T1000 (cell line): ENCODE results near the gene ALKBH8.
"Not testable (repeated sequence)": the region's sequence is repeated elsewhere in the genome, so short reads cannot be mapped to it uniquely, and the experiment has no call there.

ENCODE experiments used
- DNase-seq: peaks from one replicate; lab custom pipeline; 2025; ENCODE audit warnings: mixed read lengths; lab: John Stamatoyannopoulos, UW

The ALKBH8 gene, protein sequence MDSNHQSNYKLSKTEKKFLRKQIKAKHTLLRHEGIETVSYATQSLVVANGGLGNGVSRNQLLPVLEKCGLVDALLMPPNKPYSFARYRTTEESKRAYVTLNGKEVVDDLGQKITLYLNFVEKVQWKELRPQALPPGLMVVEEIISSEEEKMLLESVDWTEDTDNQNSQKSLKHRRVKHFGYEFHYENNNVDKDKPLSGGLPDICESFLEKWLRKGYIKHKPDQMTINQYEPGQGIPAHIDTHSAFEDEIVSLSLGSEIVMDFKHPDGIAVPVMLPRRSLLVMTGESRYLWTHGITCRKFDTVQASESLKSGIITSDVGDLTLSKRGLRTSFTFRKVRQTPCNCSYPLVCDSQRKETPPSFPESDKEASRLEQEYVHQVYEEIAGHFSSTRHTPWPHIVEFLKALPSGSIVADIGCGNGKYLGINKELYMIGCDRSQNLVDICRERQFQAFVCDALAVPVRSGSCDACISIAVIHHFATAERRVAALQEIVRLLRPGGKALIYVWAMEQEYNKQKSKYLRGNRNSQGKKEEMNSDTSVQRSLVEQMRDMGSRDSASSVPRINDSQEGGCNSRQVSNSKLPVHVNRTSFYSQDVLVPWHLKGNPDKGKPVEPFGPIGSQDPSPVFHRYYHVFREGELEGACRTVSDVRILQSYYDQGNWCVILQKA

DNA sequence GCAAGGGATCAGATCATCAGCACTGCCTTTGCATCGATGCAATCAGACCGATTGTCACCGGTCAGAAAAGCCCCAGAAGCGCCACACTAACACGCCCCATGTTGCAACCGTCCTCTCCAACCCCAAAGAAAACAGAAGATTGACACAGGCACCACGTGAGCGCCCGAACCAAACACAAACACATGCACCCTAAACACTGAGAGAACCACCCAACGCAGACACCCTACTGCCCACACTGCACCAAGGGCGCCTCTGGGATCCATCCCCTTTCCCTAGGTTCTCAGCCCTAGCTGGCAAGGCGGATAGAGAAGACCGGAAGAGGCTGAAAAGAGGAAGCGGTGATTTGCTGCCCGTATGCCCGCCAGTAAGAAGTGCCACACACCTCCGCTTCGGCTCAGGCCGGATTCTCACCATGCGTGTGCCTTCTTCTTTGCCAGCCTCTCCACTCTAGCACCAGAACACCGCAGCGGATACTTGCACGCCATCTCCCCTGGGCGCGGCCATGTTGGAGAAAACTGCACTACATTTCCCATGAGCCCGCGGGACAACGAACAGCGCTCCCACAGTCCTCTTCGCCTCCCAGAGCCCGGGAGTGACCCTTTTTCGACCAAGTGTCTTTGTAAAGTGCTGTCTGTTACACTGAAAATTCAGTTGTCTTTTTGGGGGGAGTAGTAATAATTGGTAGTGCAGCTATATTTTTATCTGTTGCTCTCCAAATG is at the start of gene ALKBH8:
ALKBH8 (minus strand) TSS at position 517 of the 719 bp plus-strand sequence. CDS start 4,842 bp downstream, outside the sequence.
- DNase-seq: peak; percentile 10

DNA sequence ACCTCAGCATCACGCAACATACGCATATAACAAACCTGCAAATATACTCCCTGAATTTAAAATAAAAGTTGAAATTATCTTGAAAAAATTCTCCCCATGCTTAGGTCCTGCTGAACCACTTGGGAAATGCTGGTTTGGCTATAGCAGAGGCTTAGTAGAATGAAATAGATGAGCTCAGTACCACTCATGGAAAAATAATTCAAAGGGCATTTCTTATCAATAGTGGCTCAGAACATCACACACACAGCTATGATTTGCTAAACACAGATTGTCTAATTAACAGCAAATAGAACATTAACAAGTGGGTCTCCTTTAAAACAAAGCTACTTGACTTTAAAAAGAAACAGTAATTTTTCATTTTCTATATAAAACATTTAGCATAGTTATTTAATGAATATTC is 46.9 kb upstream of the ALKBH8 start:
- DNase-seq: no peak

DNA sequence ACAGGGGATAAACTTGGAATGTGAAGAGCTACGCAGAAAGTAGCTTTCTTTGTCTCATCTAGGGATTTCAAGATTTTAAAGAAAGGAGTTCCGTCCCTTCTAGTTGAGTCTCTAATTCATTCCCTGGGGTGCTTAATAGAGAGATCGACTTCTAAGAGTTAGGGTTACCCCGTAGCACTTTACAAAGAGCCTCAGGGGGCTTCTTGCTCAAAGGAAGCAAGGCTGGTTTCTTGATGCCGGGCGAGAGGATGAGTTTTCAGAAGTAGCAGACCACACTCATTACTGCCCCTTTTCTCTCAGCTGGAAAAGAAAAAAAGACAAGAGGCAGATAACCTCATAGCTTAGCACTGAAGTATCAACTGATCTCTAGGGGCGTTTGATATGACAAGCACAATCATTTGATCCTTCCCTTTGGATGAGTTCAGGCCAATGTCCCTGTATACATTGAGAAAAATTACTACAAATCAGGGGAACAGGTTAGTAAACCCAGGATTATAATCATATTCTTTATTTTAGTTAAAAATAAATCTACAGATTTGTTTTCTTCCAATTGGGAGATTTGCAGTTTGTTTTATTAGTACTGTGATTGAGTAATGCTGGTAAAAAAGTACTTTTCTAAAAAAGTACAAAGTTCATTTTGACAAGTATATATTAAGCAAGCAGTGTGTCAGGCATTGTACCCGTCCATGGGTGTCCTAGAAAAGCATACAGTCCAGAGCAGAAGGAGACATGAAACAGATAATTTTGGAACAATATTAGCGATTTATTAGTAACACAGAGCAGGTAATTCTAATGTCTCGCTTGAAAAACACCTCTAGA is 44.1 kb upstream of the ALKBH8 start:
- DNase-seq: no peak

DNA sequence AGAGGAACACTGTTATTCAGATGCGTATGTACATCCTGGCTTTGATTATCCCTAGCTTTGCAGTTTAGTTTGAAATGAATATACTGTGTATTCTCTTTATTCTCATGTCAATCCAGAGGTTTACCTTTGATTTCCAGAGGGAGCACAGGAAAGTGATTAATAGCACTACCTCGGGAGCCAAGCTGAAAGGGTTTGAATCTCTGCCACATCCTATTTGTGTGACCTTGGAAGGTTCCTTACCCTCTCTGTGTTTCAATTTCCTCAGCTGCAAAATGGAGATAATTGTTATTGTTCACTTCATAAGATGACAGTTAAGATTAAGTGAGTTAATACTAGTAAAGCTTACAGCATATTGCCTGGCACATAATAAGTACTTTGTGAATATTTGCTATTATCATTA is 43.3 kb upstream of the ALKBH8 start:
- DNase-seq: no peak

DNA sequence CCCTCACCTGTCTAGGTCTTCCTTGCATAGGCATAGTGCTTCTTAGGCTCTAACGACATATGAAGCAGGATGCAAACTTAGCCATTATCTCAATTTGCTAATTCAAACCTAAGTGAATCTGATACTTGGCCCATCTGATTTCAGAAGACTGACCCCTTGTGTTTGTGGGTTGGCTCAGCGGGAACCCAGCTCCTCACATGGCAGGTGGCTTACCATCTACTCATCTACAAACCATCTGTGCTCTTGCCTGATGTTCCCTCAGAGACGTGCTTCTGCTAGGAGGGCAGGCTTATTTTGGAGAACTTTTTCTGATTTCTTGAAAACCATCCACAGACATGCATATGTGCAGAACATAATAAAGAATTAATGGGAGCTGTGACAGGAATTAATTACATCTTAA is 40.6 kb upstream of the ALKBH8 start:
- DNase-seq: no peak

DNA sequence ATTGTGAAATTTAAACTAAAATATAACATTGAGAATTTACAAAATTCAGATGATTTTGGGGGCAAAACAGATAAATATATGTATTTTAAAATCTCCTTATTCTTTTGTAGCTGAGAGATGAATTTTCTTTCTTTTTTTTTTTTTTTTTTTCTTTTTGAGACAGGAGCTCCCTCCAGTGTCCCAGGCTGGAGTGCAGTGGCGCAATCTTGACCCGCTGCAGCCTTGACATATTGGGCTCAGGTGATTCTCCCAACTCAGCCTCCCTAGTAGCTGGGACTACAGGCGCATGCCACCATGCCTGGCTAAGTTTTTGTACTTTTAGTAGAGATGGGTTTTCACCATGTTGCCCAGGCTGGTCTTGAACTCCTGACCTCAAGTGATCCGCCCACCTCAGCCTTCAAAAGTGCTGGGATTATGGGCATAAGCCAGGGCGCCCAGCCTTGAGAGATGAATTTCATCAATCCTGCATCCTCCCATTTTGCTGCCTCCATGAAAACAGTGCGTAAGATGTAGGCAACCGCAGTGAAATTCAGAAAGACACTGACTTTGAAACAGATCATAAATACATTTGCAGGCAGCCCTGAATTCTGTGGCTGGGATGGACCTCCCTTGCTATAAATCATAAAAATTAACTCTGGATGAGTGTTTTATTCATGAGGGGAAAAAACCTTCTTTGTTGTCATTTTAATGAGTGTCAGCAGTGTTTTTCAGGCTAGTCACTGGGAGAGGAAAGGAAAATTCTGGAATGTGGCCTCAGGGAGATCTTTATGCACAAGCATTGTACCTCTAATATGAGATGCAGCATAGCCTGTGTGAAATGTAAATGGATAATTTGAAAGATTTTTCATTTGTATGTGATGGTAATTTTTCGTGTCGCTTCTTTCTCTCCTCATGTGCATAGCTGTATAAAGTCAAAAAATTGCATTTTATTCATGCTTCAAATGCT is 39.8 kb upstream of the ALKBH8 start:
- DNase-seq: no peak

DNA sequence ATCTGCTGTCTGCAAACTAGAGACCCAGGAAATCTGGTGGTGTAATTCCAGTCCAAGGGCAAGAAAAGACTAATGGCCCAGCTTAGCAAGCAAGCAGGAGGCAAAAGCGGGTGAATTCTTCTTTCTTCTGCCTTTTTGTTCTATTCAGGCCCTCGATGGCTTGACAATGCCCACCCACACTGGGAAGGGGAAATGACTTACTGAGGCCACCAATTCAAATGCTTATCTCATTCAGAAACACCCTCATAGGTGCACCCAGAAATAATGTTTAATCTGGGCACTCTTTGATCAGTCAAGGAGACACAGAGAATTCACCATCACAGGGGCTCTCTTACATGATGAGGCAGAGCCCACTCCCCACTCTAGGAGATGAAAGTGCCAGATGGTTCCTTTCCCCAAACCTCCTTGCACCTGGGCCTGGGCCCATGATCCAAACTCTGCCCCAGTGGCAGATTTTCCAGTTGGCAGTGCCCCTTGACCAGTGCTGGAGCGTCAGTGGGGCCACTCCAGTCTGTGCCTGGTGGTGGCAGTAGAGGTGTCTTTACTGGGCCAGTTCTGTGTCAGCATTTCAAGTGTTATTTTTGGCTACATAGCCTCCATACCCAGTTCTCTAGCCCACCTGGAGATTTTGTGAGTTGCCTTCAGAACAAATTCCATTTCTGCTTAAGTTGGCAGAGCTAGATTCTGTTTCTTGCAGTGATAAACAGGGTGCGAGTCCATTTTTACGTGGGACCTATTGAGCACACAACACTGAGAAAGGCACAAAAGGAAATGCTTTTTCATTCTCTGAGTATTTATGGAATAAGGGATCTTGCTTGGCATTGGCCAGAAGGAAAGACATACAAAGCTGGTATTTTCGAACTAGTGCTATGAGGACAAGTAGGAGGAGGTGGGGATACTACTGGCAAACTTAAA is 32.9 kb upstream of the ALKBH8 start:
- no peak for DNase-seq

DNA sequence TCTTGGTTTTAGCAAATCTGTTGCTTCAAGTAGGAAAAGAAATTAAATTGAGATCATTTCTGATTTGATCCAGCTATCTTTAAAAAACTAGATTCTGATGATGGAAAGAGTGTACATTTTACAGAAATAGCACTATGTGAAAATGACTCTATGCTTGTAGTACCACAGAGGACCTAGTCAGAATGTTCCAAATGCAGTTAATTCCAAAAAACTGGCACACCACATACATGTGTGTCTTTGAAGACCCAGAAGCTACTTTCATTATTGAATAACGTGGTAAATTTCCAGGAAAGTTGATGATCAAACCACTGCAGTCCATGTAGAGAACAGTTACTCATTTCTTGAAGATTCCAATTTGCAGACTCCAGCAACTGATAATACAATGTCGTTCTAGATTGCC is 29.2 kb upstream of the ALKBH8 start:
- DNase-seq: no peak

DNA sequence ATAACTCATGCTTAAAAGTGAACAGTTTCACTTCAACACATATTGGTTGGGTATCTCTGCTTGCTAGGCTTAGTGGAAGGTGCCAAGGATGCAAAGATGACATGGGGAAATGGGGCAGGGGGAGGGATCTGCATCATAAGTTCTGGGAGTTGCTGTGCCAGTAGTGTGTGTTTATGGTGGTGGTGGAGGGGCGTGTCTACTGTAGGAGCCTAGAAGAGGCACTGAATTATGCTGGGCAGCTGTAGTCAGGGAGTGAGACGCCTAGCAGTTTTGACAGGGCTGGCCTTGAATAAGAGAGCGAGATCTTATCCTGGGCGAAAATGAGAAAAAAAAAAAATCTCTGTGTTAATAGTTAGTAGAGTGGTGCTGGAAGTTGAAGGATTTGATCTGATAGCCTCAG is 28.4 kb upstream of the ALKBH8 start:
- DNase-seq: no peak

DNA sequence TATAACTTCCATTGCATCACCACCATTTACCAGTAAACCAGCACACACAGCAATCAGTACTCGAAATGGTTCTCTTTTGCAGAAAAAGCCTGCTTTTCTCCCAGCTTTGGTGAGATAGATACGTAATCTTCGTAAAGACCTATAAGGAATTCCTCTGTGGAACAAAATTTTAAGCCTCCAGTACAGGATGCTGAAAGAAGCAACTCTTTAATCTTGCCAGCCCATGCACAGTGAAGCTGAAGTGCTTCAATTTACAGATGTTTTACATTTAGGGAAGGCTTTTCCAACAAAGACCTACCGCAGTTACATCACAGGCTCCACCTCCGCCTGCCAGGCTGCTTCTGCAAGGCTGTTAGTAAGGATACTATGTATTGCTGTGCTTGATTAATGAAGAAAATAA is 27.3 kb upstream of the ALKBH8 start:
- no peak for DNase-seq

DNA sequence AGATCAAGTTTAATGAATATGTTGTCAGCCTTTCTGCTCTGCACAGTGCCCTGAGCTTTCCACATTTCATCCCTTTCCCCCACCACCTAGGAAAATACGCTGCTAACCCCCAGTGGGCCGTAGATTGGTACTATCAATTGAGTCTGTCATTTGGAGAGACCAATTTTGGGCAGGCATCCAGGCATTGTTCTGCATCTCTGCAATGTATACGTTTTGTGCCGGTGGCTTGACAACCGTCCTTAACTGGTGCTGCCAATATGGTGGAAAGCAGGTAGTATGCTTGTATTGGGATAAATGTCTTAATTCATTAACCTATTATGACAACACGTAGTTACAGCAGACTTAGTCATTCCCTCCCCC is 26.7 kb upstream of the ALKBH8 start:
- DNase-seq: no peak

DNA sequence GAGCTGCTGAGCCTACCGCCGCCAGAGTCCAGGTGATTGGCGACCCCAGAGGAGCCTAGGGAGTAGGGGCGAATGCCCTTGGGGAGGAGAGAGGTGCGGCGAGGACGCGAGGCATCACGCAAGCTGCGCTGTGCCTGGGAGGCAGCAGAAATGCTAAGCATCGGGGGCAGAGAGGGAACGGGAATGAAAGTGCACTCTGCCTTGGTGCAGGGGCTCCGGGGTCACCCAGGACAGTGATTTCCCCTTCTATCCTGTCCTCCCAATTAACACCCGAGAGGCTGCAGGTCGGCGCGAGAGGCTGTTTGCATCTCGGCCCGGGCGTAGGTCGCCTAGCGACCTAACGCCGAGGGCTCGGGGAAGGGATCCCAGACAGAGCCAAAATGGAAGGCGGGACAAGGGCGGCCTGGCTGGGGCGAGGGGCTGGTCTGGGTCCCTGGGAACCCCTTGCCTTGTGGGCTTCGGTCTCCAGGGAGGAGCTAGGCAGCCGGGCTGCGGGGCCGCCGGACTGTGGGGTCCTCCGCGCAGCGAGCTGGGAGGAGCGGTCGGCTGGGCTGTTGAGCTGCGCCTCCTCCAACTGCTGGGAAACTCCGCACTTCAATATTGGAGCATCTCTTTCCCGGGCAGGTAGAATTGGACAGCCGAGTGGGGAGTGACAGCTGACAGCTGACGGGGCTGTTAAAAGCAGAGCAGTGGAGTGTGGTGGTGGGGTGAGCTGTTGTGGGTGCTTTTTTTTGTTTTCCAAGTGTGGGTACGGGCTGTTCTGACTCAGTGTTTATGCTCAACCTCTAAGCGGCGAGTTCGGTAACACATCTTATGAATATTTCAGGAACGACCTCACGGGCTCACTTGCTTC is 26.1 kb upstream of the ALKBH8 start:
- DNase-seq: no peak

DNA sequence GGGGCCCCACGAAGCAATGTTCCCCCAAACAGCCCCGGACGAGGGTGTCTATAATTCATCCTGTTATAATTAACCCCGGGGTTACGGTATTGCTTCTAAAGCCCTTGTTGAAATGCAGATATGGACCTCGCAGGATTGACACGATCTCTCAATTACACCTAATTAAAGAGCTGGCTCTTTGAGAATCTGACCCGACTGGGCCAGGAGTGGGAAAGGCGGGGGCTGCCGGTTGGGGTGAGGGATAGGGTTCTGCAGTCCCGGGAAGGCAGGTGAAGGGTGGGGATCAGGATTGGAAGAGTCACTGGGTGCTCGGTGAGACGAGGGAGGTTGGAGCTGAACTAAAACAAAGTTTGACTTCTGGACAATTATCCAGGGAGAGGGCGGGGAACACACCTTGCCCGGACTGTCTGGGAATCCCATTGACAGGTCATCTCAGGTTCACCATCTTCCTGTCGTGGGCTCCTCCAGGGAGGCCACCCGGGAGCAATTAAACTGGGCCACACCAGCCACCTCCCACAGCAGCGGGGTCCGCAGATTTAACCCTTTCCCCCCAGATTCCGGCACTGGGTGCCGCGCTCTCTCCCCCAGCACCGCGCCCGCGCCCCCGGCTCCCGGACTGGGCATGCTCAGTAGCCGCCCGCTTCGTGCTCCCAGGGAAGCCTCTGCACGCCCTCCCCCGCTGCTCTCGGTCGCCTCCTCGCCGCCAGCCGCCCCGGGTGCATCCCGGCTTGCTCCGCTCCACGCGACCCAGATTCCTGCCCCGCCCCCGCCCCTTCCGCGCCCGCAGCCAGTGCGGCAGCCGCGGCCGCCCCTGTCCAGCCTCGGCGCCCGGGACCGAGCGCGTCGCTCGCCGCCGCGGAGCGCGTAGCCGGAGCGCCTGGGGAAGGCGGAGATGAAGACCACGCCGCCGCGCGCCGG is 25.2 kb upstream of the ALKBH8 start, which contains the start of gene ELMOD1:
ELMOD1 (plus strand) TSS at position 688 of the 918 bp plus-strand sequence. CDS start 27,043 bp downstream, outside the sequence.
- peak; percentile 6 for DNase-seq

DNA sequence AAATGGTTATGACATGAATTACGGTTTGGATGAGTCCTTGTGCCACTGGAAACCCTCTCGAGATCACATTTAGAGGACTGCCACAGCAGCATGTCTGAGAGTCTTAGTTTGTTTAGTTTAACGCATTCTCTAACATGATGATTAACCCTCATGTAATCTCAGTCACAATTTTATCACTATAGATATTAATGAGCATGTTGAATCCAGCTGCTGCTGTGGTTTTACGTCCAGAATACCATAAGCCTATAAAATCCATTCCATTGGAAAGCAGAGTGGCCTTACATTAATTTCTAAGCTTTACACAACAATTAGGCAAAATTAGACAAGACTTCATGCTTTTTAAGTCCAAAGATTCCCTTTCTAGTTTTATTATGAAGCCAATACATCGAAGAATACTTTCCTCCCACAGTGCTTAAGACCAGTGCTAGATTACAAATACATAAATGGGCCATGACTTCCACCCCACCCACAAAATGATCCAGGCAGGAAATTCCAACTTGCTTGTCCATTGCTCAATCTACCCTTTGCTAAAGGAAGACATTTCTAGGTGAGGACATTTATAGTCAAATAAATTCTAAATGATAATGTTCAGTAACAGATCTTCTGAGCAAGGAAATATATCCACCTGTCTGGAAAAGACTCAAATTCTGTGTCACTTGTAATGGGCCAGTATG is 21.9 kb upstream of the ALKBH8 start:
- DNase-seq: no peak

DNA sequence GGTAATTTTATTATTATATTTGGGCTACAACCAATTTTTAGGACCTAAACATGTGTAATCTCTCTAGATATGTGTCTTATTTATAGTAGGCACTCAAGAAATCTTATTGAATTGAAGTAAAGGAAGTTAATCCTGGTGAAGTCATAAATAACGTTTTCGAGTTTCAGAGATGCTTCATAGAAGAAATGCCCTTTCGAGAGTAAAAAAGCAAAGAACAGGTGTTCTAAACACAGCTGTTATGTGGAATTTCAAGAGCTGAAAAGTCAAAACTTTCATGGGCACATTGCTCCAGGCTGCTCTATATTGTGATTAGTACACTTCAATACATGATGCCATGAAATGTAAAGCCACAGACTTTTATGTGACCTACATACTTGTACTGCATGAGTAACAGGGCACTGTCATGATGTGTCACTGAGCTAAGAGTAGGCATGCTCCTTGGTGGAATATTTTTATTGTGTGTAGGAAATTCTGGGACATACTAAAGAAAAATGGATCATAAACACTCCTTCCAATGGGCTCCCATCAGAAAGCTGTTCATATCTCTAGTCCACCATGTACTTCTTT is 18.2 kb upstream of the ALKBH8 start:
- DNase-seq: no peak

DNA sequence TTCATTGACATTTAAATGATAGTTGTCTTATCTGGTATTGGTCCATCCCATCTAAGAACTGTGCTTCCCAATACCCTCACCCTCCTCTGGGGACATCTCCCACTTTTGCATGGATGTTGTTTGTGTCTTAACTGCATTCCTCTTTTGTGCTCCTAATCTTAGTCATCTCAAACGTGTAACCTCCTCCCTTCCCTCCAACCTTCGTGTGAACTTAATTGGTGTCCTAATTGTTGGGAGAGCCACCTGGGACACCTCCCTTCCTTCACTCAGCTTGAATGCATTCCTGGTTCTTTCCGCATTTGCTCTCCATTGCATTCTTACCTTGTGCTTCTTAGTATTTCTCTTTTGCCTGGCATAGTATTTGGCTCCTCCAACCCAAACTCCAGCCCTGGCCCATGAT is 15.6 kb upstream of the ALKBH8 start:
- no peak for DNase-seq

DNA sequence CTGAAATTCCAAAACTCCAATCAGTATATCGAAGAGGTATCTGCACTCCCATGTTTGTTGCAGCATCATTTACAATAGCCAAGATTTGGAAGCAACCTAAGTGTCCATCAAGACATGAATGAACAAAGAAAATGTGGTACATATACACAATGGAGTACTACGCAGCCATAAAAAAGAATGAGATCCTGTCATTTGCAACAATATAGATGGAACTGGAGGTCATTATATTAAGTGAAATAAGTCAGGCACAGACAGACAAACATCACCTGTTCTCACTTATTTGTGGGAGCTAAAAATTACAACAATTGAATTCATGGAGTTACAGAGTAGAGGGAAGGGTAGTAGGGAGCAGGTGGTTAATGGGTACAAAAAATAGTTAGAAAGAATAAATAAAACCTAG is 13.6 kb upstream of the ALKBH8 start:
- DNase-seq: not testable (repeated sequence)
